ENCODE results near the gene C19orf47. TPM values are rescaled to one million over a fixed set of nuclear protein-coding genes. Genes with fewer than 3 reads are reported as not detected.

C19orf47 gene
- total RNA-seq, 2 experiments from 2014 or later = 25.9 to 32.4 TPM

DNA sequence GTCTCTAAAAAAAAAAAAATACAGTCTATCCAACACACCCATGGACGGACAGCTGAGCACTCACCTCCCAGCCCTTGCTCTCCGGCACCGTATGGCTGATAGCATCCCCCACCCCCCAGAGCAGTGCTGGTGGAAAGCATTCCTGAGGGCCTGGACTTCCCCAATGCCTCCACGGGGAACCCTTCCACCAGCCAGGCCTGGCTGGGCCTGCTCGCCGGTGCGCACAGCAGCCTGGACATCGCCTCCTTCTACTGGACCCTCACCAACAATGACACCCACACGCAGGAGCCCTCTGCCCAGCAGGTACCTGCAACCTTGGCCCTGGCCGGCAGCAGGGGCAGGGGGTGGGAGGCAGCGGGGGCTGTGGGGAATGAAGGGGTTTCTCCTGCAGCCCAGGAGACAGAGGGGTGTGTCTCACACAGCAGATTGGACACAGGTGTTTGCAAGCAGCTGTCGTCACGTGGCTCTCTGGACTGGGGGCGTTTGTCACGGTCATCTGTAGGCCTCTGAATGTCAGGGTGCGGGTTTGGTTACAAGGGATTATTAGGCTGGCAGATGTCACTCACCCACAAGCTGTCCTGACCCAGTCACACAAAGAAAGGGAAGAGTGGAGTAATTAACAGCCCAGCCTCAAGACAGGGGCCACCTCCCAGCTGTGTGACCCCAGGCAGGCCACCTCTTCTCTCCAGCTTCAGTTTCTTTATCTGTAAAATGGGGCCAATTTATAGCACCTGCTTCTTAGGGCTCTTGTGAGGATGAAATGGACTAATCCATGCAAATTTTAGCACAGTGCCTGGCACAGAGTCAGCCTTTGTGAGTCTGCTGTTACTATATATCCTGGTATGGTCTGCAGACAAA is 19.6 kb upstream of the C19orf47 start:
- H3K27ac Mint-ChIP-seq = no peak overlapping the region
- CTCF ChIA-PET = interaction anchor here (1.6 kb wide), 1 partner anchor 62 kb away, joined by 3 read pairs; no protein-coding TSS in a partner anchor
- no peaks in the 10 kb centered on the region for H3K9me3 Mint-ChIP-seq (ENCODE audit: low read depth)
- DNase-seq = no peak
- no peak for ATAC-seq
- H3K36me3 Mint-ChIP-seq = peaks cover 6% of the 10 kb centered on the region
- no peaks in the 10 kb centered on the region for H3K27me3 Mint-ChIP-seq
- peaks cover 20% of the 10 kb centered on the region for H3K4me1 Mint-ChIP-seq
- no peak overlapping the region for H3K4me3 Mint-ChIP-seq

DNA sequence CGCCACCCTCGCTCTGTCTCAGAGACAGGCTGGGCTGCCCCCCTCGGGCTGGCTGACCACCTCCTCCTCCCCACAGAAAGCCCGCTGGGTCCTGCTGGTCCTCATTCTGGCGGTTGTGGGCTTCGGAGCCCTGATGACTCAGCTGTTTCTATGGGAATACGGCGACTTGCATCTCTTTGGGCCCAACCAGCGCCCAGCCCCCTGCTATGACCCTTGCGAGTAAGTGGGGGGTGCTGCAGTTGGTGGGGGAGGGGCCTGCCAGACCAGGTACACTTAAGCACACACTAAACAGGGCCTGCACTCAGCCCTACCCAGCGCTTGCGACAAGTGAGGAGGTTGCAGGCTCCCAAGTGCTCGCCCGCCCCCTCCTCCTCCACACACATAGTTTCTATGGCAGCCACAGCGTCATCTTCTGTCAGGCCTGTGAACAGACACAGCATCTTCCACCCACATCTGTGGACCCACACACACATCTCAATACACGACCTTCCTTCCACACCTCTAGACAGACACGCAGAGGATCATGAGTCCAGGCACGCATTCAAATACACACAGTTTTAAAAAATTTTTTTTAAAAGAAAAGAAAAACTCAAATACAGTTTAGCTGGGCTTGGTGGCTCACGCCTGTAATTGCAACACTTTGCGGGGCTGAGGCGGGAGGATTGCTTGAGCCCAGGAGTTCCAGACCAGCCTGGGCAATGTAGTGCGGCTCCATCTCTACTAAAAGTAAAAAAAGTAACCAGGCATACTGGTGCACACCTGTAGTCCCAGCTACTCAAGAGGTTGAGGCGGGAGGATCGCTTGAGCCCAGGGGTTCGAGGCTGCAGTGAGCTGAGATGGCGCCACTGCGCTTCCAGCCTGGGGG is 18.7 kb upstream of the C19orf47 start:
- no peaks in the 10 kb centered on the region for H3K27me3 Mint-ChIP-seq
- no peak for ATAC-seq
- H3K9me3 Mint-ChIP-seq (ENCODE audit: low read depth) = no peaks in the 10 kb centered on the region
- DNase-seq = no peak
- CTCF ChIA-PET = interaction anchor here (1.6 kb wide), 1 partner anchor 61 kb away, joined by 3 read pairs; no protein-coding TSS in a partner anchor
- no peak overlapping the region for H3K4me3 Mint-ChIP-seq
- peaks cover 26% of the 10 kb centered on the region for H3K4me1 Mint-ChIP-seq
- H3K36me3 Mint-ChIP-seq = peaks cover 6% of the 10 kb centered on the region
- no peak overlapping the region for H3K27ac Mint-ChIP-seq

GRCh38 chr19:40365613-40366401 is 17.6 kb upstream of the C19orf47 start:
- DNase-seq = peak; percentile 65
- peak; percentile 72 for ATAC-seq
- CTCF ChIA-PET = interaction anchor here (0.7 to 3.0 kb wide), 2 partner anchors 55 to 60 kb away, joined by 3 to 11 read pairs; partner anchors contain the start of gene SERTAD1
- Mint-ChIP-seq H3K4me3 (peak overlapping the region; percentile 57), H3K36me3 (peaks cover 6% of the 10 kb centered on the region), H3K27me3 (no peaks in the 10 kb centered on the region), H3K4me1 (peaks cover 28% of the 10 kb centered on the region), H3K27ac (no peak overlapping the region), H3K9me3 (ENCODE audit: low read depth) (no peaks in the 10 kb centered on the region)

DNA sequence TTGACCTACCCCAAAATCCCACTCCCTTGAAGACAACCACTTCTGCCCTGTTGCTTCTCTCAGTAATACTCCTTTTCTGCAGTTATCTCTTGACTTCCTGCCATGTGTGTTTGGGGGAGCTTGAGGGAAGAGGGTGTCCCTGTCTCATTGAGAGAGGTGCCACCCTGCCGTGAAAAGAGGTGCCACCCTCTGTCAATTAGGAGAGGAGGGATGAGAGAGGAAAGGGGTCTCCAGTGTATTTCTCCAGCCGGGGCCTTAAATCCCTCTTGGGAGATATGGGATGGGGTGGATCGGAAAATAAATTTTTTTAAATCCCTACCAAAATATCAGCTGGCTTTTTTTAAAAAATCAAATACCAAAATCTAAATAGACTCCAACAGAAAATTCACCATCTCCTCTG is 16.8 kb upstream of the C19orf47 start:
- DNase-seq = no peak
- peak overlapping the region; percentile 57 for H3K4me3 Mint-ChIP-seq
- H3K36me3 Mint-ChIP-seq = peaks cover 6% of the 10 kb centered on the region
- no peaks in the 10 kb centered on the region for H3K9me3 Mint-ChIP-seq (ENCODE audit: low read depth)
- H3K4me1 Mint-ChIP-seq = peaks cover 28% of the 10 kb centered on the region
- CTCF ChIA-PET = interaction anchor here (0.7 to 3.0 kb wide), 3 partner anchors 56 to 61 kb away, joined by 3 to 11 read pairs (median 3); partner anchors contain the start of gene SERTAD1
- H3K27me3 Mint-ChIP-seq = no peaks in the 10 kb centered on the region
- no peak for ATAC-seq
- H3K27ac Mint-ChIP-seq = no peak overlapping the region

GRCh38 chr19:40363069-40363468 is 14.9 kb upstream of the C19orf47 start:
- no peaks in the 10 kb centered on the region for H3K27me3 Mint-ChIP-seq
- no peaks in the 10 kb centered on the region for H3K9me3 Mint-ChIP-seq (ENCODE audit: low read depth)
- DNase-seq (peak; percentile 76), ATAC-seq (peak; percentile 37)
- peak overlapping the region; percentile 81 for H3K27ac Mint-ChIP-seq
- CTCF ChIA-PET = no interaction called here
- peaks cover 7% of the 10 kb centered on the region for H3K36me3 Mint-ChIP-seq
- H3K4me3 Mint-ChIP-seq = peak overlapping the region; percentile 7
- peaks cover 32% of the 10 kb centered on the region for H3K4me1 Mint-ChIP-seq

GRCh38 chr19:40362160-40362559 is 14.0 kb upstream of the C19orf47 start:
- H3K4me3 Mint-ChIP-seq = no peak overlapping the region

GRCh38 chr19:40360708-40361241 is 12.6 kb upstream of the C19orf47 start:
- peaks cover 42% of the 10 kb centered on the region for H3K4me1 Mint-ChIP-seq
- no peak overlapping the region for H3K27ac Mint-ChIP-seq
- peaks cover 5% of the 10 kb centered on the region for H3K36me3 Mint-ChIP-seq
- CTCF ChIA-PET = no interaction called here
- H3K9me3 Mint-ChIP-seq (ENCODE audit: low read depth) = no peaks in the 10 kb centered on the region
- ATAC-seq = no peak
- no peak for DNase-seq
- no peaks in the 10 kb centered on the region for H3K27me3 Mint-ChIP-seq
- no peak overlapping the region for H3K4me3 Mint-ChIP-seq

More at GRCh38 chr19:40362160-40362559, 14.0 kb upstream of the C19orf47 start:
- peaks cover 38% of the 10 kb centered on the region for H3K4me1 Mint-ChIP-seq
- no peaks in the 10 kb centered on the region for H3K9me3 Mint-ChIP-seq (ENCODE audit: low read depth)
- no peaks in the 10 kb centered on the region for H3K27me3 Mint-ChIP-seq
- ATAC-seq (no peak), DNase-seq (no peak)
- H3K27ac Mint-ChIP-seq = no peak overlapping the region
- H3K36me3 Mint-ChIP-seq = peaks cover 7% of the 10 kb centered on the region
- CTCF ChIA-PET = no interaction called here

DNA sequence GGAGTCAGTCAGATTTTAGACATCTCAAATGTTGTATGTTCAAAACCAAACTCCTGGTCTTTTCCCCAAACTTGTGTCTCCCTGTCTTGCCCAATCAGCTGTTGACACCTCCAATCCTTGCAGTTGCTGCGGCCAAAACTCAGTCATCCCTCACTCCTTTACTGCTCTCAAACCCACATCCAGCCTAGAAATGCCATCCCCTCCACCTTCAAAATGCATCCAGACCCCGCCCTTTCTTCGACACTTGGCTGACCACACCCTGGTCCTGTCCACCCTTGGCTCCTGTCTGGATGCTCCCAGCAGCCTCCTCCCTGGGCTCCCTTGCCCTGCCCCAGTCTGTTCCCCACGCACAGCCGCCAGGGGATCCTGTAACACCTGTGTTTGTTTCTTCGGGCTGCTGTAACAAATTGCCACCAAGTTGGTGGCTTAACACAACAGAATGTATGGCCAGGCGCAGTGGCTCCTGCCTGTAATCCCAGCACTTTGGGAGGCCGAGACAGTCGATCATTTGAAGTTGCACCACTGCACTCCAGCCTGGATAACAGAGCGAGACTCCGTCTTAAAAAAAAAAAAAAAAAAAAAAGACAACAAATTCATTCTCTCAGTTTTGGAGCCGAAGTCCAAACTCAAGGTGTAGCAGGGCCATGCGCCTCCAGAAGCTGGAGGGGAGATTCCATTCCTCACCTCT is 12.0 kb upstream of the C19orf47 start:
- ATAC-seq = no peak
- CTCF ChIA-PET = no interaction called here
- H3K4me1 Mint-ChIP-seq = peaks cover 39% of the 10 kb centered on the region
- no peak for DNase-seq
- no peak overlapping the region for H3K4me3 Mint-ChIP-seq
- H3K27ac Mint-ChIP-seq = no peak overlapping the region
- H3K27me3 Mint-ChIP-seq = no peaks in the 10 kb centered on the region
- H3K36me3 Mint-ChIP-seq = peaks cover 5% of the 10 kb centered on the region
- no peaks in the 10 kb centered on the region for H3K9me3 Mint-ChIP-seq (ENCODE audit: low read depth)

DNA sequence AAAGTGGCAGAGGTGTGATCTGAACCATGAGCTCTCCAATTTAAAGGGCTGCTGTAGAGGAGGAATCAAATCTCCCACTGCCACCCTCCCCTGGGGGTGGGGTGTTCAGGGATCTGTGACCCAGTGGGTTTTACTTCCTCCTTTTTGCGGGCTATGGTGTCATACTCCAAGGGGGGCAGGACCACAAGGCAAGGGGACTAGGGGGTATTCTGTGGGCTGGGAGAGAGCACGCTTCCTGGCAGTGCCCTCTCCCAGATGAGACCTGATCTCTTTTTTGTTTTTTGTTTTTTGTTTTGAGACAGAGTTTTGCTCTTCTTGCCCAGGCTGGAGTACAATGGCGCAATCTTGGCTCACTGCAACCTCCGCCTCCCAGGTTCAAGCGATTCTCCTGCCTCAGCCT is 10.6 kb upstream of the C19orf47 start:
- no peak for DNase-seq
- no peak overlapping the region for H3K4me3 Mint-ChIP-seq
- no peak overlapping the region for H3K27ac Mint-ChIP-seq
- no peaks in the 10 kb centered on the region for H3K27me3 Mint-ChIP-seq
- no peaks in the 10 kb centered on the region for H3K9me3 Mint-ChIP-seq (ENCODE audit: low read depth)
- CTCF ChIA-PET = no interaction called here
- ATAC-seq = no peak
- H3K4me1 Mint-ChIP-seq = peaks cover 33% of the 10 kb centered on the region
- H3K36me3 Mint-ChIP-seq = peaks cover 5% of the 10 kb centered on the region

- no peak overlapping the region for H3K27ac Mint-ChIP-seq
- no peak overlapping the region for H3K4me3 Mint-ChIP-seq
- H3K27me3 Mint-ChIP-seq = no peaks in the 10 kb centered on the region
- no peak for ATAC-seq
- peaks cover 1% of the 10 kb centered on the region for H3K36me3 Mint-ChIP-seq
- CTCF ChIA-PET = interaction anchor here (0.7 to 1.1 kb wide), 2 partner anchors 19 to 192 kb away, joined by 3 read pairs; no protein-coding TSS in a partner anchor
- H3K4me1 Mint-ChIP-seq = peaks cover 23% of the 10 kb centered on the region
- H3K9me3 Mint-ChIP-seq (ENCODE audit: low read depth) = no peaks in the 10 kb centered on the region
- DNase-seq = no peak
These were observed 9.4 kb upstream of the C19orf47 start for GRCh38 chr19:40357640-40358039.

- CTCF ChIA-PET = interaction anchor here (0.7 to 1.5 kb wide), 4 partner anchors 19 to 277 kb away, joined by 3 to 4 read pairs (median 3); no protein-coding TSS in a partner anchor
- ATAC-seq (no peak), DNase-seq (no peak)
- Mint-ChIP-seq H3K27me3 (no peaks in the 10 kb centered on the region), H3K4me1 (peaks cover 17% of the 10 kb centered on the region), H3K36me3 (peaks cover 1% of the 10 kb centered on the region), H3K9me3 (ENCODE audit: low read depth) (no peaks in the 10 kb centered on the region), H3K27ac (no peak overlapping the region), H3K4me3 (no peak overlapping the region)
These were observed 8.7 kb upstream of the C19orf47 start for GRCh38 chr19:40356681-40357595.

Measured in activated CD8-positive, alpha-beta memory T cell treated with anti-CD3 and anti-CD28 coated beads, Interleukin-2, amount 10 ng/mL, durations not matched to agents 7 days and 5 days (primary cell).